Measurements from ENCODE around the gene FGD3.

- no peak for TF ChIP-seq CTCF (IDR thresholded peaks at IDR 0.05 in 4 of 5, conservative IDR thresholded peaks at IDR 0.05 in 1 of 5)
- TF ChIP-seq POLR2A (IDR thresholded peaks at IDR 0.05), result no peak
Observed at GRCh38 chr9:92963831-92964606, 16.7 kb downstream of the FGD3 start.
